Lung microvascular endothelial cell (primary cell): Measurements from ENCODE around the gene SYNE1. TPM values are rescaled to one million over a fixed set of nuclear protein-coding genes. Genes with fewer than 3 reads are reported as not detected.
"Not testable (repeated sequence)": the region's sequence is repeated elsewhere in the genome, so short reads cannot be mapped to it uniquely, and the experiment has no call there.

Experiments
- DNase-seq, 2 donors: peaks; one replicate each; pipeline versions ENCODE4 v3.0.0 to v3.0.0-alpha.2; 2010; ENCODE audit warnings: low read depth in 2 of 2
- total RNA-seq: library from RNA; depleted of rRNA; stranded (reverse); fragments of >200 nt; gene quantifications from 2 replicates; pipeline ENCODE4 v1.2.1, GENCODE V29; 2014

The SYNE1 gene
- total RNA-seq, 1 donor from 2014 or later: 44.8 TPM

DNA sequence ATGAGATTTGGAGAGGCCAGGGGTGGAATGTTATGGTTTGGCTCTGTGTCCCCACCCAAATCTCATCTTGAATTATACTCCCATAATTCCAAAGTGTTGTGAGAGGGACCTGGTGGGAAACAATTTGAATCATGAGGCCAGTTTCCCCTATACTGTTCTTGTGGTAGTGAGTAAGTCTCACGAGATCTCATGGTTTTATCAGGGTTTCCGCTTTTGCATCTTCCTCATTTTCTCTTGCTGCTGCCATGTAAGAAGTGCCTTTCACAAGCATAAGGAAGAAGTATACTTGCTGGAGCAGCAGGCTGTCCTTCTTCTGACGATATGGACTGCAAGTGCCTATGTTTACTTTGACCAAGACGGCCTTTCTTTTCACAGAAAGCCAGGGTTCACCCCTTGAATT is 559.2 kb downstream of the SYNE1 start:
- DNase-seq: no peak

DNA sequence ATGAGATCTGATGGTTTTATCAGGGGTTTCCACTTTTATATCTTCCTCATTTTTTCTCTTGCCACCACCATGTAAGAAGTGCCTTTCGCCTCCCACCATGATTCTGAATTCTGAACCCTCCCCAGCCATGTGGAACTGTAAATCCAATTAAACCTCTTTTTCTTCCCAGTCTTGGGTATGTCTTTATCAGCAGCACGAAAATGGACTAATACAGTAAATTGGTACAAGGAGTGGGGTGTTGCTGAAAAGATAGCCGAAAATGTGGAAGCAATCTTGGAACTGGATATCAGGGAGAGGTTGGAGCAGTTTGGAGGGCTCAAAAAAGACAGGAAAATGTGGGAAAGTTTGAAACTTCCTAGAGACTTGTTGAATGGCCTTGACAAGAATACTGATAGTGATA is 560.9 kb downstream of the SYNE1 start:
- not testable (repeated sequence) for DNase-seq

DNA sequence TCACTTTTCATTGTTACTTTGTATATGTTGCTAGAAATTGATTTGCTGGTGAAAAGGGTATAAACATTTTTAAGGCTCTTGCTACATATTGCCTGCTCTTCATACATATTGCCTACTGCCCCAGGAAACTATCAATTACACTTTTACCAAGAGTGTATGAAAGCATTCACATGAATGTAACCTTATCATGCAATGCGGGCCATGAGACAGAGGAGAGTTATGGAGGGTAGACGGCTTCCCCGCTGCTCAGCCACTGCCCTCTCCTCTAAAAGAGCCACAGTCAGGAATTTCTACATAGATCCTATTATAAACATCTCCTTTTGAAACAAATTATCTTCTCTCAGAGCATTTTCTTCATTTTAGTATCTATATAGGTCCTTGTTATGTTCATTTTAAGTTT is 565.3 kb downstream of the SYNE1 start:
- no peak for DNase-seq

Other genes with a start within 250 kb of the SYNE1 start
- 170 and 256 TPM in 2 replicates for gene MYCT1, start 60.5 kb upstream of the SYNE1 start, total RNA-seq
- 0.65 and 0.99 TPM in 2 replicates for gene VIP, start 113.4 kb upstream of the SYNE1 start, total RNA-seq